Measurements from ENCODE around the gene PAK1. TPM values are rescaled to one million over a fixed set of nuclear protein-coding genes. Genes with fewer than 3 reads are reported as not detected.

Gene PAK1
- polyA plus RNA-seq, 1 donor (not counting 4 experiments of a cell fraction or from before 2014, with no cell fraction given), result 78.2 TPM

- TF ChIP-seq CTCF (optimal IDR thresholded peaks at IDR 0.05 in 1 of 3, IDR thresholded peaks at IDR 0.05 in 1 of 3, conservative IDR thresholded peaks at IDR 0.05 in 1 of 3; ENCODE audit: extremely low read depth in 1 of 3, insufficient read depth in 2 of 3, low read length in 3 of 3), result no peak
- no peak for TF ChIP-seq EZH2 (IDR thresholded peaks at IDR 0.05; ENCODE audit: low read length)
- H3K9ac ChIP-seq (ENCODE audit: control insufficient read depth, extremely low read depth, insufficient read depth, low read length), result no peak overlapping the region
- DNase-seq (ENCODE audit: low read depth, low spot score) (no peak), FAIRE-seq (no peak)
- no peaks in the 10 kb centered on the region for H3K27me3 ChIP-seq (ENCODE audit: control insufficient read depth, extremely low read depth, insufficient read depth, low read length)
- H3K9me3 ChIP-seq (ENCODE audit: control insufficient read depth, low read depth, low read length), result no peaks in the 10 kb centered on the region
- dilution Hi-C loops (cut with MboI; ENCODE audit: extremely low pct_ligation_motif_present, low sequenced_read_pairs), result no loop called here
- no peaks in the 10 kb centered on the region for H3K9me1 ChIP-seq (ENCODE audit: control insufficient read depth, extremely low read depth, insufficient read depth, low read length)
- no peaks in the 10 kb centered on the region for H4K20me1 ChIP-seq (ENCODE audit: control insufficient read depth, extremely low read depth, insufficient read depth, low read length)
- H3K27ac ChIP-seq (ENCODE audit: control insufficient read depth, insufficient read depth, low read length), result no peak overlapping the region
- no peak overlapping the region for H3K4me2 ChIP-seq (ENCODE audit: control insufficient read depth, extremely low read depth, insufficient read depth, low read depth, low read length)
- no peaks in the 10 kb centered on the region for H3K79me2 ChIP-seq (ENCODE audit: control insufficient read depth, insufficient read depth, low read length)
- H2AFZ ChIP-seq (ENCODE audit: control insufficient read depth, low read length), result no peak overlapping the region
- no peak overlapping the region for H3K4me3 ChIP-seq (ENCODE audit: control insufficient read depth in 2 of 3, extremely low read depth in 1 of 3, insufficient read depth in 2 of 3, low read depth in 1 of 3, low read length in 3 of 3)
- H3K36me3 ChIP-seq (ENCODE audit: control insufficient read depth in 2 of 2, extremely low read depth in 1 of 2, insufficient read depth in 2 of 2, low read length in 2 of 2), result no peaks in the 10 kb centered on the region
- H3K4me1 ChIP-seq (ENCODE audit: control insufficient read depth, extremely low read depth, insufficient read depth, low read length), result no peaks in the 10 kb centered on the region
Observed at GRCh38 chr11:77436969-77437368, 36.9 kb downstream of the PAK1 start.

GRCh38 chr11:77436506-77436905 is 37.4 kb downstream of the PAK1 start:
- no peak overlapping the region for H3K4me3 ChIP-seq (ENCODE audit: control insufficient read depth in 2 of 3, extremely low read depth in 1 of 3, insufficient read depth in 2 of 3, low read depth in 1 of 3, low read length in 3 of 3)
- FAIRE-seq (no peak), DNase-seq (ENCODE audit: low read depth, low spot score) (no peak)
- H3K4me1 ChIP-seq (ENCODE audit: control insufficient read depth, extremely low read depth, insufficient read depth, low read length), result no peaks in the 10 kb centered on the region
- H3K79me2 ChIP-seq (ENCODE audit: control insufficient read depth, insufficient read depth, low read length), result no peaks in the 10 kb centered on the region
- H3K27me3 ChIP-seq (ENCODE audit: control insufficient read depth, extremely low read depth, insufficient read depth, low read length), result no peaks in the 10 kb centered on the region
- H3K9ac ChIP-seq (ENCODE audit: control insufficient read depth, extremely low read depth, insufficient read depth, low read length), result no peak overlapping the region
- dilution Hi-C loops (cut with MboI; ENCODE audit: extremely low pct_ligation_motif_present, low sequenced_read_pairs), result no loop called here
- H4K20me1 ChIP-seq (ENCODE audit: control insufficient read depth, extremely low read depth, insufficient read depth, low read length), result no peaks in the 10 kb centered on the region
- TF ChIP-seq EZH2 (IDR thresholded peaks at IDR 0.05; ENCODE audit: low read length) (no peak), CTCF (optimal IDR thresholded peaks at IDR 0.05 in 1 of 3, IDR thresholded peaks at IDR 0.05 in 1 of 3, conservative IDR thresholded peaks at IDR 0.05 in 1 of 3; ENCODE audit: extremely low read depth in 1 of 3, insufficient read depth in 2 of 3, low read length in 3 of 3) (no peak)
- H3K4me2 ChIP-seq (ENCODE audit: control insufficient read depth, extremely low read depth, insufficient read depth, low read depth, low read length), result no peak overlapping the region
- H3K36me3 ChIP-seq (ENCODE audit: control insufficient read depth in 2 of 2, extremely low read depth in 1 of 2, insufficient read depth in 2 of 2, low read length in 2 of 2), result no peaks in the 10 kb centered on the region
- no peaks in the 10 kb centered on the region for H3K9me1 ChIP-seq (ENCODE audit: control insufficient read depth, extremely low read depth, insufficient read depth, low read length)
- H3K27ac ChIP-seq (ENCODE audit: control insufficient read depth, insufficient read depth, low read length), result no peak overlapping the region
- no peak overlapping the region for H2AFZ ChIP-seq (ENCODE audit: control insufficient read depth, low read length)
- no peaks in the 10 kb centered on the region for H3K9me3 ChIP-seq (ENCODE audit: control insufficient read depth, low read depth, low read length)
